ES-I3 (cell line): ENCODE data around the gene PRRC2B.

Experiments used
- H3K36me3 ChIP-seq: 2 replicates; pipeline ENCODE4 v1.6.1; 2013; ENCODE audit warnings: mild to moderate bottlenecking, low read length, control low read depth, moderate library complexity; ENCODE audit not compliant: insufficient read depth
- H3K4me1 ChIP-seq: 2 replicates; pipeline ENCODE4 v1.6.1; 2013; ENCODE audit warnings: mild to moderate bottlenecking, control low read depth, low read length; ENCODE audit not compliant: insufficient read depth
- H3K9ac ChIP-seq: 2 replicates; pipeline ENCODE4 v1.6.1; 2013; ENCODE audit warnings: low read depth, mild to moderate bottlenecking, low read length, moderate library complexity
- H3K9me3 ChIP-seq: 2 replicates; pipeline ENCODE4 v1.6.1; 2013; ENCODE audit warnings: mild to moderate bottlenecking, low read length, moderate library complexity; ENCODE audit not compliant: control insufficient read depth, insufficient read depth

The PRRC2B gene

DNA sequence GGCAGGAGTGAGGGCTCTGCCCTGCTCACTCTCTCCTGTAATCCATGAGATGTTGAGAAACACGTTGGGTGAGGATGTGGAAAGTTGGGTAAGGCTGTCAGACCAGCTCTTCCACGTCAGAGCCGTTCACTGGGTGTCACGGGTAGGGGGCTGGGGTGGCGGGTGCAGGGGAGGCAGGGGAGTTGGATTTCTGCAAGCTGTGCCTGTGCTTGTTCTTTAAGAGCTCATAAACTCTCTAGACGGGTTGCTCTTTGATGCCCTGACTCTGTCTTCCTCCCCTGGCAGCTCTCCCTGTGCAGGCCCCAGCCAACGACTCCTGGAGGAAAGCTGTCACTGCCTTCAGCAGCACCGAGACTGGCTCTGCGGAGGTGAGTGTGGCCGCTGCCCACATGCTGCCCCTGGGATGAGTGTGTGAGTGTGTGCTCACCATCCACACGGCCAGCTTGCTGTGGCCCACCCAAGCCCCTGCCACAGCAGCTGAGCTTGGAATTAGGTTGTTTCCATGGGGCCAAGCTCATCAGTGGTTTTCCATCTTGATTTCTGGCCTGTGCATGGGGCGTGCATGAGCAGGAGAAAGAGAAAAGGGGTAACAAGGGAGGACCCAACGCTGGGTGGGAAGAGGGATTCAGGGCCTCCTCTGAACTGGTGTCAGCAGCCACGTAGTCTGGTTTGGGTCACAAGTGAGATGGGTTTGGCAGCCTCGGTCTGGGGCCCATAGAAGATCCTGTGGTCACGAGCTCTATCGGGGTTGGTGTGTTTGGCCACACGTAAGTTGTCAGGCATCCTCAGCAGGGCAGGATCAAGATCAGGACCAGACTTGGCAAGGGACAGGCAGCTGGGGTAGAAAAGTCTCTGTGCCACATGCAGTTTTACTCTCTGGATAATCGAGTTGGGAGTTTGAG is 87.8 kb downstream of the PRRC2B start:
- Histone ChIP-seq H3K9ac (no peak overlapping the region), H3K36me3 (peaks cover 67% of the 10 kb centered on the region), H3K9me3 (no peaks in the 10 kb centered on the region), H3K4me1 (no peaks in the 10 kb centered on the region)

DNA sequence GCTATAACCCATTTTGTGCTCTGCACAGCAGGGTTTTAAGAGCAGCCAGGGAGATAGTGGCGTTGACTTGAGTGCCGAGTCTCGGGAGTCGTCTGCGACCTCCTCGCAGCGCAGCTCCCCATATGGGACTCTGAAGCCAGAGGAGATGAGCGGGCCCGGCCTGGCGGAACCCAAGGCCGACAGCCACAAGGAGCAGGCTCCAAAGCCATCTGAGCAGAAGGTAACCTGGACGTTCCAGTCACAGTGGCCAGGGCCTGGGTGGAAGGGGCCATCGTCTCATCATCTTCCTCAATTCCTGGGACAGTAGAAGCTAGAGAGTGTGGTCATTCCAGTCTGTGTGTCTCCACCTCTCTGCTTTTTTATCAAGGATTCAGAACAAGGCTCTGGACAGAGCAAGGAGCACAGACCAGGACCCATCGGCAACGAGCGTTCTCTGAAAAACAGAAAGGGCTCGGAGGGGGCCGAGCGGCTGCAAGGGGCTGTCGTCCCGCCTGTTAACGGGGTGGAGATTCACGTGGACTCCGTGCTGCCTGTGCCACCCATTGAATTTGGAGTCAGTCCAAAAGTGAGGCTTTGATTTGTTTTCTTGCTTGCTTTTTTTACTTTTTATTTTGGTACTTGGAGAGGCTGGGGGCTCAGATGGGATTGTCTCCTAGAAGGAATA is 88.6 kb downstream of the PRRC2B start:
- no peaks in the 10 kb centered on the region for H3K9me3 ChIP-seq
- H3K4me1 ChIP-seq, result no peaks in the 10 kb centered on the region
- peaks cover 67% of the 10 kb centered on the region for H3K36me3 ChIP-seq
- H3K9ac ChIP-seq, result no peak overlapping the region

DNA sequence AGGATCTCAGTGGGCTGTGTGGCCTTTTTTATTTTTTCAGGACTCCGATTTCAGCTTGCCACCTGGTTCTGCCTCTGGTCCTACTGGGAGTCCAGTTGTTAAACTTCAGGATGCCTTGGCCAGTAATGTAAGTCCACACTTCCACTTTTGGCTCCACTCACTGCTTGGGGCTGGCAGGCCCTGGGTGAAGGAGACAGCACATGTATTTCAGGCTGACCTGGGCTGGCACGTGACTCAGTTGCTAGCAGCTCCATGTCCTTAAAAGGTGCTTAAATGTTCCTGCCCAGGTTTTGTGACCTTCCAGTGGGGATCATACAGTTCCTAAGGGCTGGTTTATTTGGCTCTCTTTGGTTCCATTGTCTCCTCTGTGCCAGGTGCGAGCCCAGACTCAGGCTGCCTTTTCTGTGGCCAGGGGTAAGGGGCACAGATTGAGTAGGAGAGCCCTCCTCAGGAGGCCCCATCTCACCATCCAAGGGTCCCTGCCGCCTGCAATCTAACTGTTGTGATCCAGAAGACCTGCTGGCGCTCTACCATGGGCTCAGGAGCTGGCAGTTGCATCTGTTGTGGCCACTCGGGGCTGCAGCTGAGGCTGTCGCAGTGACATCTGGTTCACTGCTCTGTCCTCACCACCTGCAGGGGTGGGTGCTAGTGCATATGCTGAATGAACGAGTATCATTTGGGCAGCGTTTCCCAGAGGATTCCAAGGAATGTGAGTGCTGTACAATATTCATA is 89.6 kb downstream of the PRRC2B start:
- peaks cover 61% of the 10 kb centered on the region for H3K36me3 ChIP-seq
- H3K4me1 ChIP-seq, result no peaks in the 10 kb centered on the region
- no peaks in the 10 kb centered on the region for H3K9me3 ChIP-seq
- no peak overlapping the region for H3K9ac ChIP-seq

DNA sequence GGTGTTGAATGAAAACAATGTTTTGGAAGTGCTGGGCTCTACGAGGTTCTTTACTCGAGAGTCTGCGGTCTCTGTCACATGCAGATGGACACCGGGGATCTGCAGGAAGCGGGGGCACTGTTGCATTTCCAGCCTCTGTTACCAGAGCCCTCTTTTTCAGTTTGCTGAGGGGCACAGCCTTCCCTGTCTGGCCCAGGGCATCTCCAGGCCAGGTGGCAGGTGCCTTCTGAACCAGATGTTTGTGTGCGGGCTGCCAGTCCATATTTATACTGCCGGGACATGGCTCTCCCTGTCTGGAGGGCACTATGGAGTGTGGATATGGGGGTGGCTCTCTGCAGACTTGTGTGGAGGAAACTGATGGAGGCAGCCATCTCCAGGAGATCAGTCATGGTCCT is 90.2 kb downstream of the PRRC2B start:
- peaks cover 56% of the 10 kb centered on the region for H3K36me3 ChIP-seq
- no peaks in the 10 kb centered on the region for H3K4me1 ChIP-seq
- no peaks in the 10 kb centered on the region for H3K9me3 ChIP-seq
- H3K9ac ChIP-seq, result no peak overlapping the region

DNA sequence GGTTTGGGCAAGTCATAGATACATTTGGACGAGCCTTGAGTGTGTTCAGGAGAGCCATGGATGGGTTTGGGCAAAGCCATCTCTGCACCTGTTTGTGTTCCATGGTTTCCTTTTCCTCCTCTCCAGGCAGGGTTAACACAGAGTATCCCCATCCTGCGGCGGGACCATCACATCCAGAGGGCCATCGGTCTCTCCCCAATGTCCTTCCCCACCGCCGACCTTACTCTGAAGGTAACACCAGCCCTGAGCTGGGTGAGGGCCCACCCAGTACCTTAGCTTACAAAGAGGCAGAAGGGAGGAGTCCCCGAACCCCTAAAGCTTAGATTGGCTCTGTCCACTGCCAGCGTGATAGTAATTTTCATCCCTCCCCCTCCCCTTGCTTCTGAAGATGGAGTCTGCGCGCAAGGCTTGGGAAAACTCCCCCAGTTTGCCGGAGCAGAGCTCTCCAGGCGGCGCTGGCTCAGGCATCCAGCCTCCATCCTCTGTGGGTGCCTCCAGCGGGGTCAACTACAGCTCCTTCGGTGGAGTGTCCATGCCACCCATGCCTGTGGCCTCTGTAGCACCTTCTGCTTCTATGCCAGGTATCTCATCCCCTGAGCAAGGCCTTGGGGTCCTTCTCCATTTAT is 90.8 kb downstream of the PRRC2B start:
- no peak overlapping the region for H3K9ac ChIP-seq
- H3K4me1 ChIP-seq, result no peaks in the 10 kb centered on the region
- H3K36me3 ChIP-seq, result peaks cover 55% of the 10 kb centered on the region

DNA sequence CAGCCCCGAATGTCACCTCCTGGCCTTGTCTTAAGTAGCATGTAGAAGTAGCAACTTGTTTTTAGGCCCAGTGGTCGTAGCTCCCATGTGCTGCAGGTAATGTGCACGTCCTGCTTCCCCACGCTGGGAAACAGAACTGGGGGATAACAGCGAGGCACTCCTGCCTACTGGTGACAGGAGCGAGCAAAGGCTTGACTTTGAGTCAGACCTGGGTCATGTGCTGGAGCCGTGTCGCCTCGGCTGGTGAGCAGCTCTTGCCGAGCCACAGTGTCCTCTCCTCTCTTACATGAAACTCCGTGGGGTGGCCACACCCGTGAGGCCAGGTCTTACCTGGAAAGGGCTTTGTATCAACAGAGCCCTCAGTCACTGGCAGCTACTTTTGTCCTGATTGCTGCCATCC is 91.3 kb downstream of the PRRC2B start:
- Histone ChIP-seq H3K9me3 (no peaks in the 10 kb centered on the region), H3K4me1 (no peaks in the 10 kb centered on the region), H3K9ac (no peak overlapping the region), H3K36me3 (peaks cover 54% of the 10 kb centered on the region)

More for the DNA sequence above, 90.8 kb downstream of the PRRC2B start:
- no peaks in the 10 kb centered on the region for H3K9me3 ChIP-seq

DNA sequence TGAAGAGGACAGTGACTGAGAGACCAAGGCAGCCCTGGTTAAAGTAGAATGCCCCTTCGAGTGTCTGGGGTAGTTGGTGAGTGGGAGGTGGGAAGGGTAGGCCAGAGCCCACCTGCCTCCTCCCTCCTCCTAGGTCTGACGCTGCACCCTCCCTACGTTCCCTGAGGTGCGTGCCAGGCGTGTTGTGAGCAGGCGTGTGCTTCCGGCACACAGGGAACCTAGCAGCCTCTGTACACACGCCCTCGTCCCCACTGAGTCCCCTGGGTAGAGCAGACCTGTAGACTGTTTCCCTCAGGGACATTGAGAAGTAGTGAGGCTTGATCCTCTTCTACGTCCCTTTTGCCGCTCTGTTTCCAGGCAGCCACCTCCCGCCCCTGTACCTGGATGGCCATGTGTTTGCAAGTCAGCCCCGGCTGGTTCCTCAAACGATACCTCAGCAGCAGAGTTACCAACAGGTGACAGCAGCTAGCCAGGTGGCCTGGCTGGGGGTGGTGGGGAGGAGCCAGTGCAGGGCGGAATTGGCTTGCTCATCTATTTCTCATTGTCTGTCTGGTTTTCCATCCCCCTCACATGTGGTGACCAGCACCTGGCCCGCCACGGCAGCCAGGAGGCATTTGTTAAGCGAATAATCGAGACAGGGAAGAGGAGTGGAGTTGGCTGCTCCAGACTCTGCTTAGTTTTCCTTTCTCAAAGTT is 92.0 kb downstream of the PRRC2B start:
- H3K9me3 ChIP-seq, result no peaks in the 10 kb centered on the region
- H3K9ac ChIP-seq, result no peak overlapping the region
- peaks cover 54% of the 10 kb centered on the region for H3K36me3 ChIP-seq
- no peaks in the 10 kb centered on the region for H3K4me1 ChIP-seq

DNA sequence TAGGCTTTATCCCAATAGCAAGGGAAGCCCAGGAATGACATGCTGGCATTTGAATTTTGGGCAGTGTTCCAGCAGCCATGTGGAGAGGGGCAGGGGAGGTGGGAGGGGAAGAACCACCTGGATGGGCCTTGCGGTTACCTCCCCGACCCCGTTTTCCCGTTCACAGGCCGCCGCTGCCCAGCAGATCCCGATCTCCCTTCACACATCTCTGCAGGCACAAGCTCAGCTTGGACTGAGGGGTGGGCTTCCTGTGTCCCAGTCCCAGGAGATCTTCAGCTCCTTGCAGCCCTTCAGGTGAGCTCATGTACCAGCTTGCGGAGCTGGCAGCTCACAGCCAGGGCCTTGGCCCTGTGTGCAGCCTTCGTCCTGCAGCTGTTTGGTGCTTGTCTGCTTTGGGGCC is 93.1 kb downstream of the PRRC2B start:
- peaks cover 62% of the 10 kb centered on the region for H3K36me3 ChIP-seq
- no peaks in the 10 kb centered on the region for H3K4me1 ChIP-seq
- H3K9ac ChIP-seq, result no peak overlapping the region
- H3K9me3 ChIP-seq, result no peaks in the 10 kb centered on the region

DNA sequence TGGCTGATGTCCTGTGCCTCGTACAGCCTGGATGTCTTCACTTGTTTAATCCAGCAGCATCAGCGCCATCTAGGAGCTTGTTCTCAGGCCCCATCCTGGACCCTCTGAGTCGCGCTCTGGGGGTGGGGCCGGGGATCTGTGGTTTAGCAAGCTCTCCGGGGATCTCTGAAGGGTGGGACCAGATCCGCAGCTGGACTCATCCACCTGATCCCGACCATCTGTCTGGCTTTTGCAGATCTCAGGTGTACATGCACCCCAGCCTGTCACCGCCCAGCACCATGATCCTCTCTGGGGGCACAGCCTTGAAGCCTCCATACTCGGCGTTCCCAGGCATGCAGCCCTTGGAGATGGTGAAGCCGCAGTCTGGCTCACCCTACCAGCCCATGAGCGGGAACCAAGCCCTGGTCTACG is 93.7 kb downstream of the PRRC2B start:
- H3K9me3 ChIP-seq, result no peaks in the 10 kb centered on the region
- H3K4me1 ChIP-seq, result no peaks in the 10 kb centered on the region
- no peak overlapping the region for H3K9ac ChIP-seq
- peaks cover 66% of the 10 kb centered on the region for H3K36me3 ChIP-seq

DNA sequence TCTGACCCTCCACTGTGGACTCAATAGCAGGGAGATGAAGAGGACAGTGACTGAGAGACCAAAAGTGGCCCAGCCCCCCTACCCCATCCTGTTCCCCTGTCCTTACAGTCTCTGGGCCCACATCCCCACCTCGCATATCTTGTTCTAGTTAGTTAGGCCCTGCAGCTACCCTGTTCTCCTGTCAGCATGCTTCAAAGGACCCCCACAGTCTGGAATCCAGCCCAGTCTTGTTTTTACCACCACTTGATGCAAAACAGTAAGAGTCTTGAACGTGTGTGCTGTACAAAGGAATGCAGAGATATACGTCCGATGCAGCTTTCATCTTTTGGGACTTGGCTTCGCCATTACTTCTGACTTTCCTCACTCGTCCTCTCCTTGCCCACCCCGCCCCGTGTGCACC is 96.6 kb downstream of the PRRC2B start:
- peaks cover 68% of the 10 kb centered on the region for H3K36me3 ChIP-seq
- no peaks in the 10 kb centered on the region for H3K9me3 ChIP-seq
- H3K9ac ChIP-seq, result no peak overlapping the region
- H3K4me1 ChIP-seq, result no peaks in the 10 kb centered on the region

DNA sequence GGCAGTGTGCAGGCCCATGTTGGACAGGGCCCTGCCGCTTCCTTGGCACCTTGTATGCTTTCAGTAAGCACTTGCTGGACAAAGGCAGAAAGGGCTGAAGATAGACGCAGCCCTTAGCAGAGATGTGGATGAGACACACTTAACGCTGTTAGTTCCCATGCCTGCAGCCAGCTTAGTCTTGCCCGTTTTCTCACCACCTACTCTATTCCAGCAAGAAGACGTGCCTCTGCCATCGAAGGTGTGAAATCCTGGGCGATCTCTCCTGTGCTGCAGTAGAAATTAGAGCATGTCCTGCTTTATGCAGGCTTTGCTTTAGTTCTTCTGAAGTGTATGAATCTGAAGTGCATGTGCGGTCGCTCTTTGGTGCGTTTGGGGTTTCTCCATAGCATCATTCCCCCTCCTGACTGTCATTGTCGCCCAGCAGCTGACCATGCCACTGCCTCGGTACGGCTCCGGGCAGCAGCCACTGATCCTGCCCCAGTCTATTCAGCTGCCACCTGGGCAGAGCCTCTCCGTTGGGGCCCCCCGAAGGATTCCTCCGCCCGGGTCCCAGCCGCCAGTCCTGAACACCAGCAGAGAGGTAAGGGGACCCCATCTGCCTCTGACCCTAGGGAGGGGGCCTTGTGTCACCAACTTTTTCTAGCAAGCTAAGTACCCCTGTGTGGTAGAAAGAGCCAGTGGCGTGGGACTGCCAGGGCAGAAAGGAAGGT is 97.3 kb downstream of the PRRC2B start:
- peaks cover 71% of the 10 kb centered on the region for H3K36me3 ChIP-seq

DNA sequence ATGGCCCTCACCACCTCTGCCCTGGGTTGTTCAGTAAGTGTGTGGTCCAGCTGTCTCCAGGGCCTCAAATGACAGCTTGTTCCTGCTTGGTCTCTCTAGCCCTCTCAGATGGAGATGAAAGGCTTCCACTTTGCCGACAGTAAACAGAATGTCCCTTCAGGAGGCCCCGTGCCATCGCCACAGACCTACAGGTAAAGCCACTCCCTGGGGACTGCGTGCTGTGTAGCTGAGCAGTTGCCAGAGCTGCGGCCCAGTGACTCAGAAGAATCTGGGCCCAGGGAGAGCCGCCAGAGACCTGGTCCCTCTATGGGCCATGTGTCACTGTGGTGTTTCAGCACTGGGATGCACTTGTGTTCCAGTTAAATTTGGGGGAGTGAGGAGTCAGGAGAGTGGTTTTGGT is 98.2 kb downstream of the PRRC2B start:
- no peaks in the 10 kb centered on the region for H3K4me1 ChIP-seq
- H3K9me3 ChIP-seq, result no peaks in the 10 kb centered on the region
- no peak overlapping the region for H3K9ac ChIP-seq
- H3K36me3 ChIP-seq, result peaks cover 72% of the 10 kb centered on the region

More for the DNA sequence above, 97.3 kb downstream of the PRRC2B start:
- H3K4me1 ChIP-seq, result no peaks in the 10 kb centered on the region
- H3K9ac ChIP-seq, result no peak overlapping the region
- H3K9me3 ChIP-seq, result no peaks in the 10 kb centered on the region

DNA sequence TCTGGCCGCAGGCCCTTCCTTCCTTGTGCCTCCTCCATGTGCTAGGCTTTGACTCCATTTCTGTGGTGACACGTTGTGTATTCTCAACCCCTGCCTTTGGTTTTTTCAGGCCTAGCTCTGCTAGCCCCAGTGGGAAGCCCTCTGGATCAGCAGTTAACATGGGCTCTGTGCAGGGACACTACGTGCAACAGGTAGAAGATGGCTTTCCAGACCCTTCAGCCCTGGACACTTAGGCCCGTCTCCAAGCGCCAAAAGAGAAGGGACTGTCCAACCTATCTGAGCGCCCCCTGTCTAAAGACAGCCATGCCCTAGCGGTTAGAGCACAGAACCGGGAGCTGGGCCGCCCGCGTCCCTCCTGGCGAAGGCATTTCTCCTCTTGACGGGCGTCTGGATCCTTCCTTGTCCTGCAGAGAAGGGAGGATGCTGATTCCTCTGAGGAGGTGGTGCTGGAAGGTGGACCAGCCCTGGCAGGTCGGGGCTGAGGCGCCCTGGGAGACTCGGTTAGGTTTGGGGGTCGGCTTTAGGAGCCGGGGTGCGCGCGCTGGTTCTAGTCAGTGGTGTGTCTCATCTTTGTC is 100.5 kb downstream of the PRRC2B start:
- peaks cover 76% of the 10 kb centered on the region for H3K36me3 ChIP-seq
- no peaks in the 10 kb centered on the region for H3K4me1 ChIP-seq
- H3K9ac ChIP-seq, result no peak overlapping the region
- H3K9me3 ChIP-seq, result no peaks in the 10 kb centered on the region
